Medulla oblongata (tissue), 1 donor: Measurements from ENCODE around the gene REV3L.
A peak's percentile ranks its signal among the peaks of the same experiment; 100 is the strongest.
"Not testable (repeated sequence)": the region's sequence is repeated elsewhere in the genome, so short reads cannot be mapped to it uniquely, and the experiment has no call there.

Experiments
- DNase-seq: peaks from one replicate; pipeline ENCODE4 v3.0.0-alpha.2; 2015; ENCODE audit errors: extremely low spot score

Gene REV3L

GRCh38 chr6:111260570-111261298, 222.3 kb downstream of the REV3L start:
- no peak for DNase-seq

GRCh38 chr6:111259089-111259831, 223.8 kb downstream of the REV3L start:
- peak; percentile 99 for DNase-seq

- no peak for DNase-seq
These were observed 224.4 kb downstream of the REV3L start for GRCh38 chr6:111258615-111259088.

GRCh38 chr6:111258010-111258409, 225.0 kb downstream of the REV3L start:
- no peak for DNase-seq

- DNase-seq = no peak
These were observed 226.4 kb downstream of the REV3L start for GRCh38 chr6:111256646-111257045.

GRCh38 chr6:111255838-111256237, 227.2 kb downstream of the REV3L start:
- not testable (repeated sequence) for DNase-seq

GRCh38 chr6:111254779-111255166, 228.2 kb downstream of the REV3L start:
- DNase-seq = no peak

- DNase-seq = no peak
These were observed 228.8 kb downstream of the REV3L start for GRCh38 chr6:111254004-111254778.

GRCh38 chr6:111252726-111253125, 230.3 kb downstream of the REV3L start:
- DNase-seq = no peak

GRCh38 chr6:111250791-111251354, 232.1 kb downstream of the REV3L start:
- no peak for DNase-seq
